Frontal cortex (tissue), 1 donor: ENCODE results near the gene NFATC2IP. TPM values are rescaled to one million over a fixed set of nuclear protein-coding genes. Genes with fewer than 3 reads are reported as not detected.

Experiments
- total RNA-seq: library from RNA; depleted of rRNA; stranded (reverse); fragments of >200 nt; gene quantifications from one replicate; pipeline ENCODE4 v1.2.3, GENCODE V29; 2014

Gene NFATC2IP
- total RNA-seq, 1 donor from 2014 or later, result 17.9 TPM

Other genes starting within 250 kb of the NFATC2IP start
- gene EIF3C, start 239.5 kb upstream of the NFATC2IP start, total RNA-seq, result 207 TPM
- gene NPIPB9, start 199.2 kb upstream of the NFATC2IP start, total RNA-seq, result 2.4 TPM
- gene ATXN2L, start 127.9 kb upstream of the NFATC2IP start, total RNA-seq, result 18.3 TPM
- gene TUFM, start 104.6 kb upstream of the NFATC2IP start, total RNA-seq, result 64.4 TPM
- 10.6 TPM for gene SH2B1, start 87.1 kb upstream of the NFATC2IP start, total RNA-seq
- gene ATP2A1, start 72.4 kb upstream of the NFATC2IP start, total RNA-seq, result not detected
- 12.2 TPM for gene RABEP2, start 25.7 kb upstream of the NFATC2IP start, total RNA-seq
- under 0.01 TPM for gene CD19, start 19.0 kb upstream of the NFATC2IP start, total RNA-seq
- 22.4 TPM for gene SPNS1, start 23.8 kb downstream of the NFATC2IP start, total RNA-seq
- gene LAT, start 34.1 kb downstream of the NFATC2IP start, total RNA-seq, result 0.41 TPM